ENCODE results near the gene TSC22D4. TPM values are rescaled to one million over a fixed set of nuclear protein-coding genes. Genes with fewer than 3 reads are reported as not detected.

Gene TSC22D4
- total and polyA plus RNA-seq, 9 of the 15 experiments (the other 6 are each of a cell fraction or from before 2014, with no cell fraction given): 0.37 to 107 (median 28.7) TPM

GRCh38 chr7:100428199-100428966 is 50.6 kb downstream of the TSC22D4 start, which contains the start of gene ZCWPW1 (continued):
- TF ChIP-seq ZNF592 (IDR thresholded peaks at IDR 0.05): peak; percentile 98
- peak; percentile 98 for TF ChIP-seq GTF2E2 (tag; IDR thresholded peaks at IDR 0.05)
- TF ChIP-seq SRSF1 (IDR thresholded peaks at IDR 0.05; ENCODE audit: low read depth, low read length): peak; percentile 96; the same call in 1 of the 2 replicates
- no peak for TF ChIP-seq EHMT2 (IDR thresholded peaks at IDR 0.05)
- TF ChIP-seq E2F6 (IDR thresholded peaks at IDR 0.05; ENCODE audit: borderline replicate concordance in 1 of 2, extremely low read depth in 1 of 2, insufficient read depth in 1 of 2, insufficient read length in 1 of 2, low read depth in 1 of 2, low read length in 1 of 2, poor library complexity in 1 of 2, severe bottlenecking in 1 of 2): peak; percentile 100
- TF ChIP-seq ZFP1 (CRISPR knock-in tag; IDR thresholded peaks at IDR 0.05): 0 out of 2 replicates have a peak, but pooled peaks have one; percentile 54
- TF ChIP-seq ARID1B (IDR thresholded peaks at IDR 0.05): peak; percentile 79
- peak; percentile 91 for TF ChIP-seq NR2C2 (CRISPR knock-in tag; IDR thresholded peaks at IDR 0.05)
- TF ChIP-seq NR2C2 (tag; IDR thresholded peaks at IDR 0.05): peak; percentile 87
- TF ChIP-seq, protein P1, sequence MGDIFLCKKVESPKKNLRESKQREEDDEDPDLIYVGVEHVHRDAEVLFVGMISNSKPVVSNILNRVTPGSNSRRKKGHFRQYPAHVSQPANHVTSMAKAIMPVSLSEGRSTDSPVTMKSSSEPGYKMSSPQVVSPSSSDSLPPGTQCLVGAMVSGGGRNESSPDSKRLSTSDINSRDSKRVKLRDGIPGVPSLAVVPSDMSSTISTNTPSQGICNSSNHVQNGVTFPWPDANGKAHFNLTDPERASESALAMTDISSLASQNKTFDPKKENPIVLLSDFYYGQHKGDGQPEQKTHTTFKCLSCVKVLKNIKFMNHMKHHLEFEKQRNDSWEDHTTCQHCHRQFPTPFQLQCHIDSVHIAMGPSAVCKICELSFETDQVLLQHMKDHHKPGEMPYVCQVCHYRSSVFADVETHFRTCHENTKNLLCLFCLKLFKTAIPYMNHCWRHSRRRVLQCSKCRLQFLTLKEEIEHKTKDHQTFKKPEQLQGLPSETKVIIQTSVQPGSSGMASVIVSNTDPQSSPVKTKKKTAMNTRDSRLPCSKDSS (IDR thresholded peaks at IDR 0.05; ENCODE audit: low read depth, partially characterized antibody): no peak
- peak; percentile 83 for TF ChIP-seq MYNN (IDR thresholded peaks at IDR 0.05)
- TF ChIP-seq MYNN (CRISPR knock-in tag; IDR thresholded peaks at IDR 0.05): no peak
- TF ChIP-seq ASH1L (IDR thresholded peaks at IDR 0.05; ENCODE audit: borderline replicate concordance, low read depth, partially characterized antibody): peak; percentile 19
- TF ChIP-seq, protein P2, sequence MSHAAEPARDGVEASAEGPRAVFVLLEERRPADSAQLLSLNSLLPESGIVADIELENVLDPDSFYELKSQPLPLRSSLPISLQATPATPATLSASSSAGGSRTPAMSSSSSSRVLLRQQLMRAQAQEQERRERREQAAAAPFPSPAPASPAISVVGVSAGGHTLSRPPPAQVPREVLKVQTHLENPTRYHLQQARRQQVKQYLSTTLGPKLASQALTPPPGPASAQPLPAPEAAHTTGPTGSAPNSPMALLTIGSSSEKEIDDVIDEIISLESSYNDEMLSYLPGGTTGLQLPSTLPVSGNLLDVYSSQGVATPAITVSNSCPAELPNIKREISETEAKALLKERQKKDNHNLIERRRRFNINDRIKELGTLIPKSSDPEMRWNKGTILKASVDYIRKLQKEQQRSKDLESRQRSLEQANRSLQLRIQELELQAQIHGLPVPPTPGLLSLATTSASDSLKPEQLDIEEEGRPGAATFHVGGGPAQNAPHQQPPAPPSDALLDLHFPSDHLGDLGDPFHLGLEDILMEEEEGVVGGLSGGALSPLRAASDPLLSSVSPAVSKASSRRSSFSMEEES (CRISPR knock-in tag; IDR thresholded peaks at IDR 0.05): no peak
- TF ChIP-seq ZNF696 (CRISPR knock-in tag; conservative IDR thresholded peaks at IDR 0.05): no peak
- peak; percentile 96 for TF ChIP-seq ELF4 (CRISPR knock-in tag; IDR thresholded peaks at IDR 0.05)
- no peak for TF ChIP-seq KAT2B (IDR thresholded peaks at IDR 0.05; ENCODE audit: low read depth, low read length)

All from K562 (cell line).